Chondrocyte (in vitro differentiated cells): Measurements from ENCODE around the gene MT1G. TPM values are rescaled to one million over a fixed set of nuclear protein-coding genes. Genes with fewer than 3 reads are reported as not detected.
"Not testable (repeated sequence)": the region's sequence is repeated elsewhere in the genome, so short reads cannot be mapped to it uniquely, and the experiment has no call there.

Experiments used
- DNase-seq: peaks from one replicate; pipeline ENCODE4 v3.0.0; 2021; ENCODE audit warnings: mixed read lengths, low spot score
- H3K27ac Mint-ChIP-seq: one replicate; pipeline ENCODE4 v1.8.0; 2021; ENCODE audit warnings: mild to moderate bottlenecking, moderate library complexity, mixed read lengths; ENCODE audit not compliant: unreplicated experiment
- H3K27me3 Mint-ChIP-seq: 2 replicates; pipeline ENCODE4 v1.8.0; 2021; ENCODE audit warnings: low read depth, mixed read lengths
- H3K36me3 Mint-ChIP-seq: 2 replicates; pipeline ENCODE4 v1.8.0; 2021; ENCODE audit warnings: low read depth, mixed read lengths
- H3K4me1 Mint-ChIP-seq: 2 replicates; pipeline ENCODE4 v1.8.0; 2021; ENCODE audit warnings: low read depth, mild to moderate bottlenecking, mixed read lengths
- H3K4me3 Mint-ChIP-seq: one replicate; pipeline ENCODE4 v1.8.0; 2021; ENCODE audit warnings: mild to moderate bottlenecking, moderate library complexity, mixed read lengths; ENCODE audit not compliant: unreplicated experiment
- H3K9me3 Mint-ChIP-seq: 2 replicates; pipeline ENCODE4 v1.8.0; 2021; ENCODE audit warnings: low read depth, mixed read lengths
- CTCF ChIP-seq: fragments of 200-600 bp; sonication (generic); IDR thresholded peaks from 2 replicates; pipeline ENCODE4 v1.5.0; 2021; ENCODE audit warnings: antibody characterized with exemption, mild to moderate bottlenecking, moderate library complexity
- total RNA-seq: library from RNA; stranded (reverse); gene quantifications from 3 replicates; pipeline ENCODE4 v1.2.1, GENCODE V29; 2021

MT1G gene
- total RNA-seq, 1 donor from 2014 or later, result 1.1 TPM

- Mint-ChIP-seq H3K27me3 (peaks cover 7% of the 10 kb centered on the region), H3K4me1 (peaks cover 40% of the 10 kb centered on the region), H3K27ac (peak overlapping the region; percentile 57), H3K9me3 (no peaks in the 10 kb centered on the region), H3K36me3 (no peaks in the 10 kb centered on the region), H3K4me3 (no peak overlapping the region)
- DNase-seq, result no peak
- TF ChIP-seq CTCF, result peak; percentile 15
Observed at GRCh38 chr16:56628486-56629350, 39.1 kb downstream of the MT1G start.

GRCh38 chr16:56626685-56627084 is 41.2 kb downstream of the MT1G start:
- Mint-ChIP-seq H3K4me1 (peaks cover 34% of the 10 kb centered on the region), H3K9me3 (no peaks in the 10 kb centered on the region), H3K27ac (peak overlapping the region; percentile 87), H3K36me3 (no peaks in the 10 kb centered on the region), H3K27me3 (peaks cover under 1% of the 10 kb centered on the region), H3K4me3 (peak overlapping the region; percentile 76)
- DNase-seq, result no peak
- TF ChIP-seq CTCF, result no peak

- peak overlapping the region; percentile 76 for H3K4me3 Mint-ChIP-seq
- peaks cover 37% of the 10 kb centered on the region for H3K4me1 Mint-ChIP-seq
- H3K27ac Mint-ChIP-seq, result peak overlapping the region; percentile 91
- no peak for TF ChIP-seq CTCF
- no peaks in the 10 kb centered on the region for H3K27me3 Mint-ChIP-seq
- H3K36me3 Mint-ChIP-seq, result no peaks in the 10 kb centered on the region
- DNase-seq, result no peak
- H3K9me3 Mint-ChIP-seq, result no peaks in the 10 kb centered on the region
Observed at GRCh38 chr16:56625943-56626654, 41.8 kb downstream of the MT1G start.

GRCh38 chr16:56625140-56625942 is 42.5 kb downstream of the MT1G start, which contains the start of gene MT1E:
MT1E (plus strand) TSS chr16:56625781; CDS start chr16:56625852, 71 bp downstream.
- peak within 1 kb of the TSS; percentile 91 for H3K27ac Mint-ChIP-seq
- no peaks in the 10 kb centered on the region for H3K9me3 Mint-ChIP-seq
- H3K36me3 Mint-ChIP-seq, result no peaks in the 10 kb centered on the region
- peaks cover 37% of the 10 kb centered on the region for H3K4me1 Mint-ChIP-seq
- no peak for TF ChIP-seq CTCF
- DNase-seq, result no peak
- peak within 1 kb of the TSS; percentile 79 for H3K4me3 Mint-ChIP-seq
- H3K27me3 Mint-ChIP-seq, result no peaks in the 10 kb centered on the region

GRCh38 chr16:56623637-56624036 is 44.2 kb downstream of the MT1G start:
- no peak for DNase-seq
- Mint-ChIP-seq H3K36me3 (no peaks in the 10 kb centered on the region), H3K4me3 (no peak overlapping the region), H3K27ac (no peak overlapping the region), H3K9me3 (no peaks in the 10 kb centered on the region), H3K4me1 (peaks cover 36% of the 10 kb centered on the region), H3K27me3 (no peaks in the 10 kb centered on the region)
- no peak for TF ChIP-seq CTCF

GRCh38 chr16:56623184-56623583 is 44.7 kb downstream of the MT1G start:
- H3K36me3 Mint-ChIP-seq, H3K9me3 Mint-ChIP-seq, H3K4me3 Mint-ChIP-seq, H3K27me3 Mint-ChIP-seq, DNase-seq, H3K27ac Mint-ChIP-seq: not testable (repeated sequence)
- H3K4me1 Mint-ChIP-seq, result peaks cover 34% of the 10 kb centered on the region

- not testable (repeated sequence) for H3K27ac Mint-ChIP-seq, H3K9me3 Mint-ChIP-seq, DNase-seq, H3K4me3 Mint-ChIP-seq, H3K27me3 Mint-ChIP-seq, H3K36me3 Mint-ChIP-seq
- H3K4me1 Mint-ChIP-seq, result peaks cover 31% of the 10 kb centered on the region
Observed at GRCh38 chr16:56621665-56622445, 46.0 kb downstream of the MT1G start.
